Hematopoietic multipotent progenitor cell (in vitro differentiated cells): ENCODE data around the gene SLC1A6. TPM values are rescaled to one million over a fixed set of nuclear protein-coding genes. Genes with fewer than 3 reads are reported as not detected.
A peak's percentile ranks its signal among the peaks of the same experiment; 100 is the strongest.
"Not testable (repeated sequence)": the region's sequence is repeated elsewhere in the genome, so short reads cannot be mapped to it uniquely, and the experiment has no call there.

Experiments
- DNase-seq, 3 donors: peaks; one replicate each; pipeline ENCODE4 v3.0.0-alpha.2; 2011 to 2015; ENCODE audit warnings: low read depth in 2 of 3, low spot score in 2 of 3
- total RNA-seq: library from RNA; depleted of rRNA; stranded (reverse); fragments of >200 nt; gene quantifications from one replicate; pipeline ENCODE4 v1.2.3, GENCODE V29; 2012

SLC1A6 gene
- total RNA-seq, 1 donor, result 15.3 TPM

DNA sequence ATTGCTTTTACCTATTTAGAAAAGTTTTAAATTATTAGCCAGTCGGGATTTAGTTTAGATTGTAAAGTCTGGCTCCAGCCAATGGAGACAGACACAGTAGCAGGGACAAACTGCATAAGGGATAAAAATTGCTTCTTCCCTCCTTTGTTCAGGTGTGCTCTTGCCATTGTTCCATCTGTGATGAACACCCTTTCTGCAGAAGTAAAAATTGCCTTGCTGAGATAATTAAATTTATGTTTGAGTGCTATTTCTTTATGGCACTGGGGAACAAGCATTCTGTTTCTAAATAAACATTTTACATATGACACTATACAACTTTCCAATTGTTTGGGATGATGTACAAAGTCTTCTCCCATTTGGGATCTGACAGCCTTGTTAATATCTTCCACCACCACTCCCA lies 20.4 kb downstream of the SLC1A6 start:
- peak in 1 of 3 donors; percentile 9 for DNase-seq

DNA sequence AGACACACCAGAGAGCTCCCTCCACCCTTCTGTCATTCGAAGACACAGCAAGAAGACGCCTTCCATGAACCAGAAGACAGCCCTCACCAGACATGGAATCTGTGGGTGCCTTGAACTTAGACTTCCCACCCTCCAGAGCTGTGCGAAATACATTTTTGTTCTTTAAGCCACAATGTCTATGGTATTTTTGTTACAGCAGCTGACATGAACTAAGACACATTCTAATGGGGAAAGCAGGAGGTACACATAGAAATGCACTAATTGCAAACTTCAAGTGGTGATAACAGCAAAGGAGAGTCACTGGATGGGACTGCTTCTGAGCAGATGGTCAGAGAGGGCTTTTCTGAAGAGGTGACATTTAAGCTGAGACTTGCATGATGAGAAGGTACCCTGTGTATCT lies 22.2 kb downstream of the SLC1A6 start:
- DNase-seq, result no peak

DNA sequence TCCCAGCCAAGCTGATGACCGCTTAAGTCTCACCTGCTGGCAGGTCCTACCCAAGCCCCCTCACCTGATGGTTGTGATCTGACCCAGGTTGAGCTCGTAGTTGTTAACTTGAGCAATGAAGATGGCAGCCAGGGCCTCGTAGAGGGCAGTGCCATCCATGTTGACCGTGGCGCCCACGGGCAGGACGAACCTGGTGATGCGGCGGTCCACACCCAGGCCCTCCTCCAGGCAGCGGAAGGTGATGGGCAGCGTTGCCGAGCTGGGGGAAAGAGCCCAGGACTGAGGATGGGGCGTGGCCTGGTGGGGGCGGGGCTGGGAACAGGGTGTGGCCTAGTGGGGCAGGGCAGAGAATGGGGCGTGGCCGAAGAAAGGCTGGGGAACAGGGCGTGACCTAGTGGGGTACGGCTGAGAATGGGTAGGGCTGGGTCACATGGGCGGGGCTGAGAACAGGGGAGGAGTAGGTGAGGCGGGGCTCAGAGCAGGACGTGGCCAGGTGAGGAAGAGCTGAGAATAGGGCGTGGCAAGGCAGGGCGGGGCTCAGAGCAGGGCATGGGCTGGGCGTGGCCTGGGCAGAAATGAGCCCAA lies 25.5 kb downstream of the SLC1A6 start:
- DNase-seq, result no peak

DNA sequence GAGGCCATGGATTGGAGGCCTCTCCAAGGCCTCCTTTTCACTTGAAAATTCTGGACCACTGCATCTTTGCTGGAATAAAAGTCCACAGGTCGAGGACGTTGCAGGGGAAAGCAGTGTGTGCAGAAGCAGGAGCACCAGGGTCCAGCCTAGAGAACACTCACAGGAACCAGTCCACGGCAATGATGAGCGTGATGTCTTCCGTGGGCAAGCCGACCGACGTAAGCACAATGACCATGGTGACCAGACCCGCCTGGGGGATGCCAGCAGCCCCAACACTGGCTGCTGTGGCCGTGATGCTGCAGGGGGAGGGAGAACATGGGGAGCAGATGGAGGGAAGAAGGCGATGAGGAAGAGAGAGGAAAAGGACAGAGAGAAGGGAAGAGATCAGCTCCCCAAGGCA lies 26.9 kb downstream of the SLC1A6 start:
- DNase-seq, result no peak

DNA sequence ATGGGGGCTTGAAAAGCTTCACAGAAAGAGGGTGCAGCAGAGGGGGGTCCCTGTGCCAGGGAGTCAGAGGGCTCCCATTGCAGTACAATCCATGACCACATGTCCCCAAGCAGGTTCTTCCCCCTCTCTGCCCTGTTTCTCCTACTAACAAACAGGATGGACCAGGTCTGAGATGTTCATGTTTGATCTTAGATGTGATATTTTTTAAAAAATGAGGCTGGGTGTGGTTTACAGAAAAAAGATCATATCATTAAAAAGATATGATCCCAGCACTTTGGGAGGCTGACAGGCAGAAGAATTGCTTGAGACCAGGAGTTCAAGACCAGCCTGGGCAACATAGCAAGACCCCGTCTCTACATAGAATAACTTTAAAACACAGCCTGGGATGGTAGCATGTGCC lies 29.2 kb downstream of the SLC1A6 start:
- no peak for DNase-seq

DNA sequence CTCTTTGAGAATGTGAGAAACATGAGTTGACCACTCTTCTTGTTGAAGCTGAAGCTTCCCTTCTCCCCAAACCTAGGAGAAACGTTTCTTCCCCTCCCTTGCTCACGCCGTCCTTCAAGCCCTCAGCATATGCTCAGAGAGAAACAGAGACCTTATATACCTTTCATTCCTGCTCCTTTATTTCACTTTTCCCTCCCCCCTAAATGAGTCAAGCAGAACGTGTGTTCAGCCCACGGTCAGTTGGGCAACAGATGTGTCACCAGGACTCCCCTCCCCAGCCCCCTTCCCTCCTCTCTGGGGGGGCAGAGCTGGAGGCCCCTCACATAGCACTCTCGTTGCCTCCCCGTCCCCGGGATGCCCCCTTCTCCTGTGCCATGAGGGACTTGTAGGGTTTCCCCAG lies 29.8 kb downstream of the SLC1A6 start:
- DNase-seq, result no peak

DNA sequence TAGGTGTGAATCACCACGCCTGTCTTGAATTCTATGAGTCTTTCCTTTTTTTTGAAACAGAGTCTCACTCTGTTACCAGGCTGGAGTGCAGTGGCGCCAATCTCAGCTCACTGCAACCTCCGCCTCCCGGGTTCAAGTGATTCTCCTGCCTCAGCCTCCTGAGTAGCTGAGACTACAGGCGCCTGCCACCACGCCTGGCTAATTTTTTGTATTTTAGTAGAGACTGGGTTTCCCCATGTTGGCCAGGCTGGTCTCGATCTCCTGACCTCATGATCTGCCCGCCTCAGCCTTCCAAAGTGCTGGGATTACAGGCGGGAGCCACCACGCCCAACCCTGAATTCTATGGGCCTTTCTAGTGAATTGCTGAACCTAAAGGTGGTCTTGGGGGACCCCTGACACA lies 30.3 kb downstream of the SLC1A6 start:
- DNase-seq, result not testable (repeated sequence)

DNA sequence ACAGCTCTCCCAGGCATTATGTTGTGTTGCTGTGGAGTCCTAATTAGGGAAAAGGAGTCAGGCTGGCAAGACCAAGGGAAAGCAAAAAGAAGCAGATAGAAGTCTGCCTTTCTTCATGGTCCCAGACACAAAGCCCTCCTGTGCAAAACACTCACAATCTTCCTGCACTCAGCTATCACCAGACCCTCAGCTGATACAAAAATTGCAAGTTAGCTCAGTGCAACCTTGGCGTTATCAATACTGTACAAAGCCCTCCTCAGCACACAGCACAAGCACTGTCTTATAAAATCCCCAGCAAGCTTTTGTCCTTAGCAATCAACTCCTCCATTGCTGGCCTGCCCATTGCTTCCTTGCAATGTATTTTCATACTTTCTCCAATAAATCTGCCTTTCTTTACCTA lies 35.2 kb downstream of the SLC1A6 start:
- DNase-seq, result no peak

DNA sequence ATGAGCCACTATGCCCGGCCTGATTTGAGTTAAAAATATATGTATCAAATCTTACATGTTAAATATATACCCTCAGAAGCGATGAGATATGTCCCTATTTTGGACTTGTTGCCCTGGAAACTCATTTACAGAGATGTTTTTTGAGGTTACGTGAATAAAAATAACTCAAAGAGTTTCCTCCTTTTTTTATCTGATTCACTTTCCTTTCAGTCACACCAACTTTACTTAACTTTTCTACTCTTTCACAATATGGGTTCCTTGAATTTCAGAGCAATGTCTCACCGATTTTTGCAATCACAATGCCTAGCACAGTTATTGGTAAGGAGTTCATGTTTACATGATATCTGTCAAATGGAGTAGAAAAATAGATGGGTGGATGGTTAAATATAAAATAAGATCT lies 36.1 kb downstream of the SLC1A6 start:
- peak in 2 of 3 donors; percentile 51 to 85 for DNase-seq

DNA sequence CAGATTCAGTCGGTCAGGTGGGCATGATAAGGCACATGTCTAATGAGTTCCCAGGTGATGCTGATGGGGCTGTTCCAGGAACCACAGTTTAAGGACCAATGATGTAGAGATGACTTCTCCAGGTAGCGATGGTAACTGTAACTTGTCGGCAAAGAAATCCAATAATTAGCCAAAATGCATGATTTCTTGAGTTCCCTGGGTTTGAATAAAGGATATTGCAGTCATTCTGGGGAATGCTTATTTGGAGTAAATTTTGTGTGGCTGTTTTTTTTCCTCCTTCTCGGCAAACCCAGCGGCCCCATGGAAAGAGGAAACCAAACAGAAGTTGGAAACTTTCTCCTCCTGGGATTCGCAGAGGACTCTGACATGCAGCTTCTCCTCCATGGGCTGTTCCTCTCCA lies 38.5 kb downstream of the SLC1A6 start, which contains the start of gene OR7C2:
OR7C2 (plus strand) TSS at position 301 of the 400 bp plus-strand sequence; CDS start at position 301, 0 bp downstream.
- DNase-seq, result no peak

DNA sequence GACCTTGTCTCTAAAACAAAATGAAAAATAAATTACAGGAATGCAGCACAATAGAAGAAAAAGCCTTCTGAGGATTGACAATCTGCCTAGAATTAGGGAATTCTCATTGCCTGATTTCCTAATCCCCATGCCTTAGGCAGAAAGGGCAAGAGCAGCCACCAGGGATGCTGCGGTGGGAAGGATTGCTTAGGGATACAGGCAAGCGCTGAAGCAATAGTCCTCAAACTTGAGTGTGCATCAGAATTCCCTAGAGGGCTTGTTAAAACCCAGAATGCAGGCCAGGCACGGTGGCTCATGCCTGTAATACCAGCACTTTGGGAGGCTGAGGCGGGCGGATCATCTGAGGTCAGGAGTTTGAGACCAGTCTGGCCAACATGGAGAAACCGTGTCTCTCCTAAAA lies 39.4 kb downstream of the SLC1A6 start:
- DNase-seq, result no peak

DNA sequence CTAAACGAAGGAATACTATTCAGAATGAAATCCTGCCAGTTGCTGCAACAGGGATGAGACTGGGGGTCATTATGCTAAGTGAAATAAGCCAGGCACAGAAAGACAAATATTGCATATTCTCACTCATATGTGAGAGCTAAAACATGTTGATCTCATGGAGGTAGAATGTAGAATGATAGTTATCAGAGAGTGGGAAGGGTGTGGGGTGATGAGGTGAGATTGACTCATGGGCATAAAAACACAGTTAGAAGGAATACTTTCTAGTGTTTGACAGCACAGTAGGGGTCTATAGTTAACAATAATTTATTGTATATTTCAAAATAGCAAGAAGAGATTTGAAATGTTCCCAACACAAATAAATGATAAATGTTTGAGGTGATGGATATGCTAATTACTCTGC lies 46.2 kb downstream of the SLC1A6 start:
- DNase-seq, result no peak

DNA sequence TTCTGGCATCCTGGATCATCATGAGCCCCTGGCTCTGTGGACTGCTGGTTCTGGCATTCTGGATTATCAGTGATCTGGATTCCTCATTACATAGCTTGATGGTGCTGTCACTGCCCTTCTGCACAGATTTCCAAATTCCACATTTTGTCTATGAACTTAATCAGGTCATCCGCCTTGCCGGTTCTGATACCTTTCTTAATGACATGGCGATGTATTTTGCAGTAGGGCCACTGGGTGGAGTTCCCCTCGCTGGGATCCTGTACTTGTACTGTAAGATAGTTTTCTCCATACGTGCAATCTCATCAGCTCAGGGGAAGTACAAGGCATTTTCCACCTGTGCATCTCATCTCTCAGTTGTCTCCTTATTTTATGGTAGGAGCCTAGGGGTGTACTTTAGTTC lies 62.8 kb downstream of the SLC1A6 start:
- peak in 2 of 3 donors; percentile 31 to 42 for DNase-seq

DNA sequence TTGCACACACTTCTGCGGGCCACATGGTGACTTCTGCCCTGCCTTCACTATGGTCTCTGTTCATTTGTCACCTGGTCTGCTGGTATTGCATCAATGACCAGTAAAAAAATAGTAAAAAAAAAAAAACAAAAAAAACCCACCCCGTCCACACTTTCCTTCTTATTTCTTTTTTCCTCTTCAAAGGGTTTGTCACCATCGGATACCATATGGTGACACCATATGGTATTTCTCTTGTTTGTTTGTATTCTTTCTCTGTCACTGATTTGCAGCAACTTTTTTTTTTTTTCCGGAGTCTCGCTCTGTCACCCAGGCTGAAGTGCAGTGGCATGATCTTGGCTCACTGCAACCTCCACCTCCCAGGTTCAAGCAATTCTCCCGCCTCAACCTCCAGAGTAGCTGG lies 64.5 kb downstream of the SLC1A6 start:
- no peak for DNase-seq

DNA sequence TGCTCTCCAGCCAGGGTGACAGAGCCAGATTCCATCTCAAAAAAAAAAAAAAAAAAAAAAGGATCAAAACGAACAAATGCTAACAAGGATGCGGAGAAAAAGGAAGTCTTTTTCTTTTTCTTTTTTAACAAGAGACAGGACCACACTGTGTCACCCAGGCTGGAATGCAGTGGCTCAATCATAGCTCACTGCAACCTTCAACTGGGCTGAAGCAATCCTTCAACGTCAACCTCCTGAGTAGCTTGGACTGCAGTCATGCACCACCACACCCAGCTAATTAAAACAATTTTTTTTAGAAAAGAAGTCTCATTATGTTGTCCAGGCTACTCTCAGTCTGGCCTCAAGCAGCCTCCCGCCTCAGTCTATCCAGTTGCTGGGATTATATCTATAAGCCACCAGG lies 73.0 kb downstream of the SLC1A6 start:
- no peak for DNase-seq

DNA sequence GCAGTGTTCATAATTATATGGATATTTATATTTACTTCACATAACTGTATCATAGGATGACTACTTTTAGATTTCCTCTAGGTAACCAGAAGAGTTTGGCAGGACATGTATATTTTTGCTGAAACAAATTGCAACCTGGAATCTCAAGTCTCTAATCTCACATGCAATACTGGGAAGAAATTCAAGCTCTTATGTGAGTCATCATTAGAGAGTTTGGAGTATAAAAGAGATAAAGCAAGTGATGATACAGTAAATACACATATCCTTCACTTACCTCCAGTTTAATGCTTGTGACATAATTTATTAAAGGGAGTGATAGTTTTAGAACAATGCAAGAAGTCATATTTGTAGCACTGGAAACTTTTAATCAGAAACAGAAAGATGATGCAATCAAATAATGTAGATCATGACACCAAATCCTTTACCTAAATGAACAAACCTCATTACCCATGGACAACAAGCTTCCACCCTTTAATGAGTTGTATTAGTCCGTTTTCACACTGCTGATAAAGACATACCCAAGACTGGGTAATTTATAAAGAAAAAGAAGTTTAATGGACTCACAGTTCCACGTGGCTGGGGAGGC lies 77.9 kb downstream of the SLC1A6 start:
- no peak for DNase-seq

Other genes with a start within 250 kb of the SLC1A6 start
- gene ADGRE2, start 201.3 kb downstream of the SLC1A6 start, total RNA-seq, result 46.0 TPM
- under 0.01 TPM for gene OR7A5, start 144.7 kb downstream of the SLC1A6 start, total RNA-seq
- gene OR7C1, start 144.7 kb downstream of the SLC1A6 start, total RNA-seq, result under 0.01 TPM
- gene OR7A10, start 130.9 kb downstream of the SLC1A6 start, total RNA-seq, result under 0.01 TPM
- gene OR7A17, start 93.7 kb downstream of the SLC1A6 start, total RNA-seq, result under 0.01 TPM
- gene OR7C2, start 38.4 kb downstream of the SLC1A6 start, total RNA-seq, result not detected
- not detected for gene CASP14, start 69.6 kb upstream of the SLC1A6 start, total RNA-seq
- under 0.01 TPM for gene OR1I1, start 102.3 kb upstream of the SLC1A6 start, total RNA-seq
- 6.2 TPM for gene SYDE1, start 127.5 kb upstream of the SLC1A6 start, total RNA-seq
- 7.5 TPM for gene NOTCH3, start 221.1 kb upstream of the SLC1A6 start, total RNA-seq